Stimulated activated CD4-positive, alpha-beta T cell treated with anti-CD3 and anti-CD28 coated beads, TNF-alpha, amount 100 ng/mL, for 24 hours (primary cell): ENCODE data around the gene SOWAHA.
"Not testable (repeated sequence)": the region's sequence is repeated elsewhere in the genome, so short reads cannot be mapped to it uniquely, and the experiment has no call there.

ENCODE experiments used
- DNase-seq, 3 experiments: peaks; one replicate each; pipeline ENCODE4 v3.0.0-alpha.2; 2020; ENCODE audit warnings: low read depth in 3 of 3

Gene SOWAHA

DNA sequence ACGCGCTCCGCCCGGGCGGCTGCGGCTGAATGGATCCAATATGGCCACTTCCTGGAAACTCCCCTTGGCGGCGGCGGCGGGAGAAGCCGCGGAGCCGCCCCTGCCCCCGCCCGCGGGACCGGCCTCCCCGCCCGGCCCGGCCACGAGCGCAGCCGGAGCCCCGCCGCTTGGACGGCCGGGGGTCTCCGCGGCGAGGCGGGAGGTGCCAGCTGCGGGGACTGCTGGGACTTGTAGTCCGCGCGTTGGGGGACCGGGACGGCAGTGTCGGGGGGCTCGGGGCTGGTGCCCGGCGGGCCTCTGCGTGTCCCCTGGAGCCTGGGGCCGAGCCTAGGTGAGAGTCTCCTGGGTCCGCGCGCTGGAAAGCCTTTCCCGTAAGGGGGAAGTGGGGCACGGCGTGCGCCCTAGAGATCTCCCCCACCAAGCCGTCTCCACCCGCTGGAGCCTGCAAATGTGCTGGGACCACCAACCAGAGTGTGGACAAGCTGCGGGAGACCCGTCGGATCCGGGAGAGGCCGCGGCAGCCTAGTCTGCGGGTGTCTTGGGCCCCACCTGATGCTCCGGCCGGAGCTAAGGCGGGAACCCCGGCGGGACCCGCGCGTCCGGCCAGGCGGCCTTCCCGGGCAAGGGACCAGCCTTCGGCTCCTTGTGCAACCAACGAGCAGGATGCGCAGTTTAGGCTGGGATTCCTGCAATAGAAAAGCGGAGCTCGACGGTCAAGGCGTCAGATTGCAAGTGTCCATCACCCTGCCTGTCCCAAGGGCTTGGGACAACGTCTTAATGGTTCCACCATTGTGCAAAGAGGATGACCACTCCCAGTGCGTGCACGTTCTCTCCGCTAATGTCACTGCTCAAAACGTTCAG, 35.7 kb upstream of the SOWAHA start, which contains the start of gene SEPTIN8:
Gene SEPTIN8, minus strand, starts transcription at position 31 of the 861 bp plus-strand sequence. CDS start 102 bp downstream, outside the sequence.
- DNase-seq = peak in 2 of 3 experiments; percentile 9 to 32

DNA sequence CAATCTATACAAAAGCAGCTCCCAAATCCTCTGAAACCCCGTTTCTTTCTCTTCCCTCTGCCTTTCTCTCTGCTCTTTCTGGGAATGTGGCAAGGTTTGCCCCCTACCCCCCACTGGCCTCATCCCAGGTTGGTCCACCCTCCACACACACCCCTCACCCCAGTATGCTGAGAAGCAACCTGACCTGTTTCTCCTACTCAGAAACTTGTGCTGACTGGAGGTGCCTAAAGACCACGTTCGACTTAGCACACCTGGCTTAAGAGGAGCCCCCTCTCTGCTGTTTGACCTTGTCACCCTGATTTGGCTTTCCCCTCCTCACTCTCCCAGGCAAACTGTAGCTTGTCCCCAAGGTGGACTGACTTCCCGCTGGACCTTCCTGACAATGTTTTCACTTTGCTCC, 35.0 kb upstream of the SOWAHA start:
- DNase-seq = no peak

DNA sequence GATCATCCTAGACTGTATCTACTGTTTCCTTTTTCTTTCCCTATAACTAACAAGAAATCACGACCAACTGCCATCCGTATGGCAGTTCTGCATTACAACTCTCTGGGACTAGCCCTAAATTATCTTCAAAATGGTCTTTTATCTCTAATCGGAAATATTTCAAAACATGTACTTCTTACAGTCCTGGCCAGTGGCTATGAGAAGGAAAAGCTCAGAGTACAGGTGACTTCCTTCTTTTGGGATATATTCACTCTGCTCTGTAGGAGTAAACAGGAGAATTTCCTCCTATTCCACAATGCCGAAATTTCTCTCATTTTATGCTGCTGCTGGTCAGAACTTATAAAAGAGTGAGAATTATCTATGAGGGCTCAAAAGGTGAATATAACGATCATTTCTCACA, 34.2 kb upstream of the SOWAHA start:
- no peak for DNase-seq

DNA sequence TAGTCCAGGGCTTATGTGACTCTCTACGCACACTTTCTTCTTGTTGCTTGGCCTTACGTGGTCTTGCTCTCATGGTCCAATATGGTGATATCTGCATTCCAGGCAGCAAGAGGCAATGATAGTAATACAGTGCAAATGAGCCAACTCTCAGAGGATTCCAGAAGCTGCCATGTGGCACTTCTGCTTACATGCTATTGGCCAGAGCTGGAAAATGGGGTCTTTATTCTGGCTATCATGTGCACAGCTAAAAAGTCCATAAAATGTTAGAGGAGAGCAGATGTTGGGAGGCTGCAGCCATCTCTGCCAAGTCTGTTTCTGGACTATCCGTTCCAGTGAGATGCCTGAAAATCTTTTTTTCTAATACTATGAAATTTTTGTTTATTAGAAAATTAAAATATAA, 33.1 kb upstream of the SOWAHA start:
- no peak for DNase-seq

DNA sequence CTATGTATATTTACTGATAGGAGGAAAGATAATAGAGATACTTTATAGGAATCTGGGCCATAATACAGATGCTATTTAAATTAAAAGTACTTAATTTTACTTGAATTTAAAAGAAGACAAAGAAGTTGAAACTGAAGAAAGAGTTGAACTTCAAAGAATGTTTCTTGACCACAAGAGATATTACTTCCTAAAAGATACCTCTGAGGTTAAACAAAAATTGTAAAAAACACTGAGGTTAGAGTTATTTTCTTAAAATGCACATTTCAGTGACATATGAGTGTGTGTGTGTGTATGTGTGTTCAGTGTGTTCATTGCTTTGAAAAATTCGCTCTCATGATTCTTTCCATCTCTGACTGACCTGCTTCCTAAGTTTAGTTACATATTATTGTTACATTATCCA, 32.5 kb upstream of the SOWAHA start:
- no peak for DNase-seq

DNA sequence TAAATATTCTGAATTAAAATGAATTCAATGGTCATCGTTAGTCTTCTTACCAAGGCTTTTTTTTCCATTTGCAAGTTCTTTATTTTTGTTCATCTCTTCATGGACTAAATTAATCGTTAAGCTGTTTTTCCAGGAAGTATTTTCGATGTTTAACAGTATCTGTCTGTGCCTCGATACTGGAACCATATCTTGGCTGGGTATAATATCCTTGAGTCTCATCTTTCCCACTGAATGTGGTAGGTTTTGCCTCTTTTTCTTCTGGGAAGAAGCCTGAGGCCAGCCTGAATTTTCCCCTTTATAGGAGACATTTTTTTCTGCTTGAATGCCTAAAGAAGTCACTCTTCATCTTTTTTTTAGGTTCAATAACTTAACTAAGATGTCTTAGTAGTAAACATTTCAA, 32.1 kb upstream of the SOWAHA start:
- DNase-seq = no peak

DNA sequence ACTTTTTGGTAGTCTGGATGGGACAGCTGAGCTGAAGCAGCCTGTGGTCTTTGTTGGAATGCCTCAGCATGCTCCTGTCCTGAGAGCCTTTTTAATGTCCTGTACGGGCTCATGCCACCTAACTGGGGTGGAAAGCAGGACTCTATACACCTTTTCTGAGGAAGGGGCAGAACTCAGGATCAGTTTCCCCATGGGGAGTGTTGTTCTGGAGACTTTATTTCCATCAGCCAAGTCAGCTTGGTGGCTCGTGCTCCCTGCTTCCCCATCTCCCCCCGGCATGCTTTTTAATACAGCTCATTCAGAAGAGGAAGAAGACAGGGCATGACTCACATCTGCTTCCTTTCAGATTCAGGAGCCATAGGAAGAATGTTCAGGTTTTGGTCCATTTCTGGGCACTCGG, 31.0 kb upstream of the SOWAHA start:
- DNase-seq = no peak

DNA sequence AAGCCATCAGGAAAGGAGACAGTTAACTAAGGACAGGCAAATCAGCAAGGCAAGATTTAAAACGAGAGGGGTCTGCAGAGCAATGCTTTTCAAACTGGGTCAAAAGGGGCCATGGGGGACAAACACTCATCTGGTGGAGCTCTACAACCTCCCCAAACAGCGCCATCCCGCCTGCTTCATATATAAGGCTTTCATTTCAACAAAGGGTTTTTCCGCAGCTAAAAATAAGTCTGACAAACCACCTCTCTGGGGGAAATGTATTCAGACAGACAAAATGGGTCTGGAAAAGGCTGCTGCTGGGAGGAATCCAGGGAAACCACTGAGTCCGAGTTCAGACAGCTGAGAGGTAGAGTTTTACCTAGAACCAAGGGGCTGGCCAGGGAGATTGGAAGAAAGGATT, 27.7 kb upstream of the SOWAHA start:
- no peak for DNase-seq

DNA sequence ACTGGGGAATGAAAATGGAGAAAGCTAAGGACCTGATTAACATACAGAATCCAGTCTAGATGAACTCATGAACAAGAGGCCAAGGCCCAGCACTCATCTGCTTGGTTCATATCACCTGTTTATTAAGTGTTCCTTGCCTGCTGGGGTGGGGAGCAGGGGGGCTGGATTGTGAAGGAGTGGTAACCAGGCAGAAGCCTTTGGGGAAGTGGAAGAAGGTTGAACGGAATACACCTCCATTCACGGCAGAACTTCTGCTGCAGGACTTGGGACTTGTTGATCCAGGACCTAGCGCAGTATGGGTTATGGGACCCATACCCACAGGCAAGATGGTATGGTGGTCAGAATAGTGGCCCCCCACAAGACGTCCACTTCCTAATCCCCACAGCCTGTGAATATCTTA, 27.2 kb upstream of the SOWAHA start:
- DNase-seq = no peak

DNA sequence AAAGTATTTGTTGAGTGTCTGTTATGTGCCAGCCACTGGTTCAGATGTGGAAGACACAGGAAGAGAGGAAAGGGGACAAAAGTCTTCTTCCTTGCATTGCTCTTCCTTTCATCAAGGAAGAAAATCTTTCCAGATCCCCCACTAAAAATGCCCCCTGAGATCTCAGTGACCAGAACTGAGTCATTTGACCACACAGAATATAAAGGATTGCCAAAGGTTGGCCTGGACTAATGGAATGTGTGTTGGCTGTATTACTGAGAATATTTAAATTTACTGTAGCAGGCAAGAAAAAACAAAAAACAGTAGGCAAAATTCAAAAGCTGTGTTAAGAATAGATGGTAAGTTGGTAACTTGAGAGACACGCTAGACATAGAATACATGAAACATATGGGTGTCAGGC, 26.0 kb upstream of the SOWAHA start:
- no peak for DNase-seq

DNA sequence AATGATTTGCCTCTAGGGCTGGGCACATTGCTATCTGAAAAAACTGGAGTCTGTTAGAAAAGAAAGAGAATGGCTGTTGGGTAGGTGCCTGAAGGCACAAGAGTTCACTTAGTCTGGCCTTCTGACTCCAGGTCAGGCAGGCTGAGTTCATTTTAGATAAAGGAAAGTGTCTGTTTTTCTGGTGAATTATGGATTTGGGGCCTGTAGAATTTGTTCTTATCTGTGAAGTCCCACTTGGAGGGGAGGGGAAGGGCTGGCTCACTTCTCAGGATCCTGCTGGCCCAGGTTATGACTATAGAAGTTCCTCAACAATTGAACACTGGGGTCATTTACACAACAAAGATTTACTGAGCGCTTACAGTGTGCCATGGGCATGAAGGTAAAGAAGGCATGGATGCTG, 24.6 kb upstream of the SOWAHA start:
- no peak for DNase-seq

DNA sequence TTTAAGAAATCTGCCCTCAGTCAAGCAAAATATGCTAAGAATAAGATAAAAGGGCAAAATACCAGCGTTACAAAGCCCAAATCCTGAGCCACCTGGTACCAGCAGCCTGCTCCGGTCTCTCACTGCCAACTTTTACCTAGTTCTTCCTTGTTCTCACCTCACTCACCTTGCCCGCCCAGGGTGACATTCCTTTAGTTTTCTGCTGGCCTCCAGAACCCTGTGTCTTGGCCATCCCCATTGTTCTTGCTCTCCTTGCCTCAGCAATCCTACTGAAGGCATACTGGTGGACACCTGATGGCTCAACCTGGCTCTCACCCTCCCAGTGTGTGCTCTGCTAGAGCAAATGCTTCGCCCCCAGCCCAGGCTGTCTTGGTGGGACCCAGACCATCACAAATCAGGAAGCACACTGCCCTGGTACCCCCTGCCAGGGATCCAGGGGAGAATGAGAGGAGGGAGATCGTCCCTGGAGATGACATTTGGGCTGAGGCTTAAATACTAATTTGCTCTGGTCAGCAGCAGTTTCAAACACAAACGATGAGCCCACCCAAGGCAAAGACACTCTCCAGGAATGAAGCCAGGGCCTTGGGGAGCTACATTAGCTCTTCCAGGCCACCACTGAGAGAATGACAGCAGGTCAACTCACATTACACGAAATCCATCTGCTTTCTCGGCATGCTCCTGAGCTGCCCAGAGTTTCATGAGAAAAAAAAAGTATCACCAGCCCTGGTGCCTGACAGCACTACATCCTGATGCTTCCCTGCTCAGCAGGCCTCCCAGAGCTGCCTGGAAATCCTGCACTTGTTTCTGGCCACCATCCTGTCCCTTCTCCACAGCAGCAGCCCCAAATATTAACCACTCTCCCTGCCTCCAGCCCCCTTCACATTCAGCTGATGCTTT, 23.9 kb upstream of the SOWAHA start:
- no peak for DNase-seq

DNA sequence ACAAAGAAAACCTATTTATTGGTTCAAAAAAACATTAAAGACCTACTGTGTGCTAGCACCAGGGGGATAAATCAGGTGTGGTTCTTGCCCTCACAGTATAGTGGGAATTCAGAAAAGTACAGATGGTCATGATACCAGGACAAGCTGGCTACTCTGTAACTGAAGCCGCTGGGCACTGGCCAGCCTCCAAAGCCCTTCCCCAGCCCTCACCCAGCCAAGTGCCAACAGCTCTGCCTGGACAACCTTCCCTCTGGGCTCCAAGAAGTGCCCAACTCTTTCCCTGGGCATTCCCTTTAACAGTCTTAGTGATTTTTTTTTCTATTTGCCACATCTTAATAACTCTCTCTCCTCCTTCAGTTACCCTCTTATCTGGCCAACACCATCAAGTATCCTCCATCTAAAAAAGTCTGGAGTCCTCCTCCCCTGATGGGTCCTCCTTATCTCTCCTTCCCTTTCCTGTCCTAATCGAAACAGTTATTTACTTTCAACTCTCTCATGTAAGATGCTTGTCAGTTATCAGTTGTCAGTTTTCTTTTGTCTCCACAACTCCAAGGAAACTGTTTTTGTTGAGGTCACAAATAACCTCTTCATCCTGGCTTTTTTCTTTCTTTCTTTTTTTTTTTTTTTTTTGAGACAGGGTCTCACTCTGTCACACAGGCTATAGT, 22.8 kb upstream of the SOWAHA start:
- DNase-seq = no peak

DNA sequence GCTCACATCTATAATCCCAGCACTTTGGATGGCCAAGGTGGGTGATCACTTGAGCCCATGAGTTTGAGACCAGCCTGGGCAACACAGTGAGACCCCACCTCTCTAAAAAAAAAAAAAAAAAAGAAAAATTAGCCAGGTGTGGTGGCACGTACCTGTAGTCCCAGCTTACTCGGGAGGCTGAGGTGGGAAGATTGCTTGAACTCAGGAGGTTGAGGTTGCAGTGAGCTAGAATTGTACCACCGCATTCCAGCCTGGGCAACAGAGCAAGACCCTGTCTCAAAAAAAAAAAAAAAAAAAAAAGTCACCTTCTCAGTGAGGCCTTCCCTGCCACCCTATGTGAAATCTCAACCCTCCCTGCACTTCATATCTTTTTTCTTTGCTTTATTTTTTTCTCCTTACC, 22.1 kb upstream of the SOWAHA start:
- no peak for DNase-seq

DNA sequence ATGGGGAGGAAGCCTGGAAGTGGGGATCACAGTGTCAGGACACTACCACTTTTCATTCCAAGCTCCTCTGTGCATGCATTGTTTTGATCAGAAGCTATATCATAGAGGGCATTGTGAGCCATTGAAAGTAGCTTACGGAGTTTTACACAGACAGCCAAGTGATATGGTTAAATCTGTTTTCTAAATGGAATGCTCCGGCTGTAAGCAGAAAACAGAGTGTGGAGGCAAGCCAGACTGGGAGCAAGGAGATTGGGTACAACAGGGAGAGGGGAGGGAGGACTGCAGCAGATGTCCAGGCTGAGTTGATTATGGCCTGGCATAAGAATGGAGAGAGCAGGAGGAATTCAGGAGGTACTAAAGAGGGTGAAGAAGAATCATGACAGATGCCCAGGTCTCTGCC, 15.5 kb upstream of the SOWAHA start:
- no peak for DNase-seq

DNA sequence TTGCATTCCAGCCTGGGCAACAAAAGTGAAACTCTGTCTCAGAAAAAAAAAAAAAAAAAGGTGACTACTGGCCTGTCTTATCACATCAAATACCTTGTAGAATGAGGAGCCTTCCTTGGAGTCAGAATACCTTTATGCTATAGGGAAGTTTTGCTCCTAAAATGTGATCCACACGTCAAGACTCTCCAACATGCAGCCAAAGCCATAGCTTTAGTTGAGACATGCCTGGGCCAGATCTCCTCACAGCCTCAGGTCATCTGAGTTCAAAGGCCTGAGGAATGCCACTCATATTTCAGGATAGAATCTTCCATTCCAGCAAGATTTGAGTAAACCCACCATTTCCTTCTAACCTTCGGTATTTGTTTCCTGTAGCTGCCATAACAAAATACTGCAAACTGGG, 13.7 kb upstream of the SOWAHA start:
- no peak for DNase-seq

DNA sequence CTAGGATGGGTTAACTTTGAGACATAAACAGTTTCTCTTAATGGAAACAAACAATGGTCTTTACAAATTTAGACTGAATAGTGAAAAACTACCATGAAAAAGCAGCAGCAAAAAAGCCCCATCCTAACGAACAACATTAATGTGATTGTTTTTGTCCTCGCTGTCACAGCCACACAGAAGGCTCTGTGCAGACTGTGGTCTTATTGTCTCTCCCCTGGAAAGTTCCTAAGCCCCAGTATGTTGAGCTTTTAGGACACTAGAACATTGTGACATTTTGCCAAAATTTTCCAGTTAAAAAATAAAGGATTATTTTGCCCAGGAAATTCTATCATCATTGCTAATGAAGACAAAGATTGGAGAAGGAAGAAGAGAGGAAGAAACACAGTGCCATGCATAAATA, 12.6 kb upstream of the SOWAHA start:
- DNase-seq = no peak

DNA sequence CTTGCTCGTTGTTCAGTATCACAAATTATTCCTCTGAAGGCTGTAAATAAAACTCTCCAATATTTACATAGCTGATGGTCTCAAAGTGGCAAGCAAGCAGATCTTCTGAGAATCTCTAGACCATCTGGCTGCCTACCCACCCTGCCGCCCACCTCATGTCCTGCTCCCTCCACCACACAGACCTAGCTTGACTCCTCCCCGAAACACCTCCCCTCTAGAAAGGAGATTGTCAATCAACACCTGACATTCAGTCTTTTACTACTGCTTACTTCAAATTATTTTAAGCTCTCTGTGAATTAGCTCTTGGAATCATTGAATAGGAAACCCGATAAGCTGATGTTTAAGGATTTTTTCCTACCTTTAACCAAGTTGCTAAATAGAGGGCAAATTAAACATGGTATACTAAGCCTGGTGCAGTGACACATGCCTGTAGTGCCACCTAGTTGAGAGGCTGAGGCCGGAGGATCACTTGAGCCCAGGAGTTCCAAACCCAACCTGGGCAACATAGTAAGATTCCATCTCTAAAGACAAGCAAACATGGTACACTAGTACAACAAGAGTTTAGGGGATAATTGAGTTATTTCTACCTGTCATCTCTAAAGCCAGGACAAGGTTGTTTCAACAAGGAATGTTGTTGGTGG, 10.9 kb upstream of the SOWAHA start:
- no peak for DNase-seq

DNA sequence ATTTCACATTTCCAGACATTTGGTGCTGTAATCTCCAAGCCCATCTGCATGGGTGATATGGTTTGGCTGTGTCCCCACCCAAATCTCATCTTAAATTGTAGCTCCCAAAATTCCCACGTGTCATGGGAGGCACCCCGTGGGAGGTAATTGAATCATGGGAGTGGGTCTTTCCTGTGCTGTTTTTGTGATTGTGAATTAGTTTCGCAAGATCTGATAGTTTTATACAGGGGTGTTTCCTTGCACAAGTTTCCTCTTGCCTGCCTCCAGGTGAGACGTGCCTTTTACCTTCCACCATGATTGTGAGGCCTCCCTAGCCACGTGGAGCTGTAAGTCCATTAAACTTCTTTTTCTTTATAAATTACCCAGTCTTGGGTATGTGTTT, 10.4 kb upstream of the SOWAHA start:
- DNase-seq = not testable (repeated sequence)

DNA sequence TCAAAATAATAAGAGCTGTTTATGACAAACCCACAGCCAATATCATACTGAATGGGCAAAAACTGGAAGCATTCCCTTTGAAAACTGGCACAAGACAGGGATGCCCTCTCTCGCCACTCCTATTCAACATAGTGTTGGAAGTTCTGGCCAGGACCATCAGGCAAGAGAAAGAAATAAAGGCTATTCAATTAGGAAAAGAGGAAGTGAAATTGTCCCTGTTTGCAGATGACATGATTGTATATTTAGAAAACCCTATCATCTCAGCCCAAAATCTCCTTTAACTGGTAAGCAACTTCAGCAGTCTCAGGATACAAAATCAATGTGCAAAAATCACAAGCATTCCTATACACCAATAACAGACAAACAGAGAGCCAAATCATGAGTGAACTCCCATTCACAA, 8.9 kb upstream of the SOWAHA start:
- DNase-seq = not testable (repeated sequence)

DNA sequence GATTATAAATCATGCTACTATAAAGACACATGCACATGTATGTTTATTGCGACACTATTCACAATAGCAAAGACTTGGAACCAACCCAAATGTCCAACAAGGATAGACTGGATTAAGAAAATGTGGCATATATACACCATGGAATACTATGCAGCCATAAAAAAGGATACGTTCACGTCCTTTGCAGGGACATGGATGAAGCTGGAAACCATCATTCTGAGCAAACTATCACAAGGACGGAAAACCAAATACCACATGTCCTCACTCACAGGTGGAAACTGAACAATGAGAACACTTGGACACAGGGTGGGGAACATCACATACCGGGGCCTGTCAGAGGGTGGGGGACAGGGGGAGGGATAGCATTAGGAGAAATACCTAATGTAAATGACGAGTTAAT, 7.2 kb upstream of the SOWAHA start:
- DNase-seq = not testable (repeated sequence)

DNA sequence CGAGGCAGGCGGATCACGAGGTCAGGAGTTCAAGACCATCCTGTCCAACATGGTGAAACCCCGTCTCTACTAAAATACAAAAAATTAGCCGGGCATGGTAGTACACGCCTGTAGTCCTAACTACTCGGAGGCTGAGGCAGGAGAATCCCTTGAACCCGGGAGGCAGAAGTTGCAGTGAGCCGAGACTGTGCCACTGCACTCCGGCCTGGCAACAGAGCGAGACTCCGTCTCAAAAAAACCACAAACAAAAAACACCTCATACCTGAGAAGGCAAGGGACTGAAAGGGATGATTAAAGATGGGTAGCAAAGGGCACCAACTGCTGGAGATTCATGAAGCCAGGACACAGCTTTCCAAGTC, 6.3 kb upstream of the SOWAHA start:
- DNase-seq = not testable (repeated sequence)
